Skeletal muscle satellite cell (primary cell): Measurements from ENCODE around the gene ACVR1.
"Not testable (repeated sequence)": the region's sequence is repeated elsewhere in the genome, so short reads cannot be mapped to it uniquely, and the experiment has no call there.

Experiments used
- H3K27me3 ChIP-seq: 2 replicates; pipeline ENCODE4 v1.7.0; 2013; ENCODE audit warnings: low read length; ENCODE audit not compliant: control insufficient read depth, insufficient read depth
- H3K36me3 ChIP-seq: 2 replicates; pipeline ENCODE4 v1.7.0; 2013; ENCODE audit warnings: mild to moderate bottlenecking, control low read depth, low read length; ENCODE audit not compliant: insufficient read depth
- H3K4me1 ChIP-seq: 2 replicates; pipeline ENCODE4 v1.7.0; 2013; ENCODE audit warnings: low read length; ENCODE audit not compliant: control insufficient read depth, insufficient read depth
- H3K4me2 ChIP-seq: 2 replicates; pipeline ENCODE4 v1.7.0; 2013; ENCODE audit warnings: mild to moderate bottlenecking, low read length
- H3K4me3 ChIP-seq: 2 replicates; pipeline ENCODE4 v1.7.0; 2013; ENCODE audit warnings: low read length
- H3K9ac ChIP-seq: 2 replicates; pipeline ENCODE4 v1.7.0; 2013; ENCODE audit warnings: mild to moderate bottlenecking, low read depth, low read length, moderate library complexity
- H3K9me3 ChIP-seq: replicated peaks from 2 replicates; pipeline ENCODE4 v1.7.0; 2013; ENCODE audit warnings: mild to moderate bottlenecking, control low read depth, low read length

Gene ACVR1

DNA sequence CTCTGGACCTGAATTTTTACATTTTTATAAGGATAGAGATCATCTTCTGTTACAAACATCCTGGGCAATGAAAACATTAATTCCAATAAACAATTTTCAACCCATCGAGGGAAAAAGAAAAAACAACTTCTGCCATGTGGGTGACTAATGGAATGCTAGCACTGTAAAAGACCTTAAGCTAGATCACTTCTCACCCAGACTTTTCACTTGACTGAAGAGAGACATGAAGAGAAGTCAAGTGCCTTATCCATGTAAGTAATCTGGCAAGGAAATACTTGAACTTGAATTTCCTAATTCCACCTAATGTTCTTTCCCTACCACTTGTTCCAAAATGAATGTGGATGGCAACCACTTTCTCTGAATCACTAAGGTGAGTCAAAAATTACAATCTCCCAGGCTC, 149.2 kb downstream of the ACVR1 start:
- Histone ChIP-seq H3K4me1 (peaks cover 23% of the 10 kb centered on the region), H3K9ac (no peak overlapping the region), H3K36me3 (peaks cover 10% of the 10 kb centered on the region), H3K27me3 (no peaks in the 10 kb centered on the region), H3K9me3 (peaks cover 4% of the 10 kb centered on the region), H3K4me2 (no peak overlapping the region), H3K4me3 (no peak overlapping the region)

DNA sequence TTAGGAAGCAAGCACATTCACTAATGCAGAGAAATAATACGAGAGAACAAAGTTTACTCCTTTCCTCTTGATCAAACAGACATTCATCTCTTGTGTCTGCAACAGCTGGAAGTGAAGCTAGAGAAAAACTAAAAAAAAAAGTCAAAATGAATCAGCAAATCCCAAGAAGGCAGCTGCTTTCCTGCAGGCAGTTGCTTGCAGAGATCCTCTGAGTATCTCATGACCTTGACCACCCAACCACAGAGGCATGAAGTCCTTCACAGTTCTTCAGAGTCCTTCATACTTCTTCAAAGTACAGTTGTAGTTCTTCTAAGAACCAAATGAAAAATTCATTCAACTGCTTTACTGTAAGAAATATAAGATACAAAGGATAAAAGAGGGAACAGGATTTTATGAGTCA, 150.3 kb downstream of the ACVR1 start:
- H3K36me3 ChIP-seq, result peaks cover 15% of the 10 kb centered on the region
- peaks cover 4% of the 10 kb centered on the region for H3K9me3 ChIP-seq
- H3K27me3 ChIP-seq, result no peaks in the 10 kb centered on the region
- peaks cover 23% of the 10 kb centered on the region for H3K4me1 ChIP-seq
- no peak overlapping the region for H3K4me2 ChIP-seq
- H3K9ac ChIP-seq, result no peak overlapping the region
- no peak overlapping the region for H3K4me3 ChIP-seq

DNA sequence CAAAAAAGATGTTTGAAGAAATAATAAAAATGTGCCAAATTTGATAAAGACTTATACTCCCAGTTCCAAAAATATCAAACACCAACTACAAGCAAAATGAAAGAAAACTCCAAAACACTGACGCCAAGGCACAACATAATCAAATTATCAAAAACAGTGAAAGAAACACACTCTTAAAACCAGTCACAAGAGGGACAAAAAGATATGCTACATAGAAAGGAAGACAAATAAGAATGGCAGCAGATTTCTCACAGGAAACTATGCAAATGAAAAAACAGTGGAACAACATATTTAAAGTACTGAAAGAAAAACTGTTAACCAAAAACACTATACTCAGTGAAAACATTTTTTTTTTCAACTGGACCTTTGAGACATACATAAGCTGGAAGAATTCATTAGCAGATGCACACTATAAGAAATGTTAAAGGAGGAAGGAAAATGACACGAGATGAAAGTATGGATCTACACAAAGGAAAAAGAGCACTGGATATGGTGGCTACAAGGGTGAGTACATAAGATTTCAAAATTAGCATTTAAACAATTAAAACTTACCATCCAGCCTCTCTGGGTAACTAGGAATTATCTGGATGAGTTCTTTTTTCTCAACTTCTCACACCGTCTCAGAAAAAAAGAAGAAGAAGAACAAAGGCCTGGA, 153.4 kb downstream of the ACVR1 start:
- no peak overlapping the region for H3K4me2 ChIP-seq
- H3K4me3 ChIP-seq, result no peak overlapping the region
- H3K9ac ChIP-seq, result no peak overlapping the region
- H3K9me3 ChIP-seq, result peaks cover 4% of the 10 kb centered on the region
- H3K27me3 ChIP-seq, result no peaks in the 10 kb centered on the region
- H3K4me1 ChIP-seq, result peaks cover 22% of the 10 kb centered on the region
- H3K36me3 ChIP-seq, result peaks cover 24% of the 10 kb centered on the region

DNA sequence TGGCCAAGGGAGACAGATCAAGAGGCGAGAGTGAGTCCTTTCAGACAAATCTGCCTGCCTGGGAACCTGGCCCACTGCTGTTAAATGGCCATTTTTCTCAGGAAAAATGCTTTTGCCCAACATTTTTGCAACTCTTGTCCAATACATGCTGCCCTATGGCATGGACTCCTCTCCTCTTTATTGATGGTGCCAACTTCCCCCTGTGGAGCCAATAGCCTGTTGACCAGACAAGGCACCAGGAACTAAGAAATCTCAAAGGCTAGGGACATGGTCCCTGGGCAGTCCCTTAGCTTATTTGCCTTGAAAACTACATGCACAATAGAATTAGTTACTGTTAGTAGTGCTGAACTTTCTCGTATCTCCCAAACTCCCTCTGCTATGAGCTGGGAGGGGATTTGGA, 155.6 kb downstream of the ACVR1 start:
- no peak overlapping the region for H3K9ac ChIP-seq
- H3K36me3 ChIP-seq, result peaks cover 41% of the 10 kb centered on the region
- H3K4me1 ChIP-seq, result peaks cover 2% of the 10 kb centered on the region
- H3K27me3 ChIP-seq, result no peaks in the 10 kb centered on the region
- no peak overlapping the region for H3K4me3 ChIP-seq
- H3K9me3 ChIP-seq, result peaks cover 4% of the 10 kb centered on the region
- no peak overlapping the region for H3K4me2 ChIP-seq

DNA sequence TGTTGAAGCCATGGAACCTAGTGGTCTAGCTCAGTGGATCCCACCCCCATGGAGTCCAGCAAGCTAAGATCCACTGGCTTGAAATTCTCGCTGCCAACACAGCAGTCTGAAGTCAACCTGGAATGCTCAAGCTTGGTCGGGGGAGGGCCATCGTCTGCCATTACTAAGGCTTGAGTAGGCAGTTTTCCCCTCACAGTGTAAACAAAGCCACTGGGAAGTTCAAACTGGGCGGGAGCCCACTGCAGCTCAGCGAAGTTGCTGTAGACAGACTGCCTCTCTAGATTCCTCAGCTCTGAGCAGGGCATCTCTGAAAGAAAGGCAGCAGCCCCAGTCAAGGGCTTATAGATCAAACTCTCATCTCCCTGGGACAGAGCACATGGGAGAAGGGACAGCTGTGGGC, 171.5 kb downstream of the ACVR1 start:
- not testable (repeated sequence) for H3K4me1 ChIP-seq, H3K36me3 ChIP-seq, H3K27me3 ChIP-seq, H3K9ac ChIP-seq, H3K4me2 ChIP-seq, H3K4me3 ChIP-seq, H3K9me3 ChIP-seq

DNA sequence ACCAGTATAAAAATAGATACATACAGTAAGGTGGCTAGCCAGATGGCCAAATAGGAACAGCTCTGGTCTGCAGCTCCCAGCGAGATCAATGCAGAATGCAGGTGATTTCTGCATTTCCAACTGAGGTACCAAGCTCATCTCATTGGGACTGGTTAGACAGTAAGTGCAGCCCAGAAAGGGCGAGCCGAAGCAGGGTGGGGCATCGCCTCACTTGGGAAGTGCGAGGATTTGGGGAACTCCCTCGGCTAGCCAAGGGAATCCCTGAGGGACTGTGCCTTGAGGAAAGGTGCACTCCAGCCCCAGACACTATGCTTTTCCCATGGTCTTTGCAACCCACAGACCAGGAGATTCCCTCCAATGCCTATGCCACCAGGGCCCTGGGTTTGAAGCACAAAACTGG, 172.0 kb downstream of the ACVR1 start:
- not testable (repeated sequence) for H3K27me3 ChIP-seq, H3K36me3 ChIP-seq, H3K4me2 ChIP-seq, H3K4me3 ChIP-seq, H3K4me1 ChIP-seq, H3K9ac ChIP-seq, H3K9me3 ChIP-seq

DNA sequence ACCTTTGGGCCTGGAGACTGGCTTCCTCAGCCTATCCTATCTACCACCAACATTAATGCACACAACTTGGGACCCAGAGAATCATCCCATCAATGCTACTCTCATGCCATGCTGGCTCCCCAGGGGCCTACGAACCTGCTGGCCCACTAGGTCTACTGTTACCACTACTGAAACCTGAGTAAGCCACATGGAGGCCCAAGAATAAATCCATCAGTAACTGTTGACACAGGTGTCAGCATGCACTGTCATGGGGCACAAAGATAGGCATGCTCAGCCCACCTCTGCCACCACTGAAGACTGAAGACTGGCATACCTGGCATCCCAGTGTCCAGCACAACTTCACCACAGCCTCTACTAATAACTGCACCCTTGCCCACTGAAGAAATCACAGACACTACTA, 176.3 kb downstream of the ACVR1 start:
- Histone ChIP-seq H3K4me1 (peaks cover 3% of the 10 kb centered on the region), H3K9me3 (no peaks in the 10 kb centered on the region), H3K36me3 (peaks cover 2% of the 10 kb centered on the region), H3K4me2 (no peak overlapping the region), H3K27me3 (no peaks in the 10 kb centered on the region), H3K9ac (no peak overlapping the region), H3K4me3 (no peak overlapping the region)

DNA sequence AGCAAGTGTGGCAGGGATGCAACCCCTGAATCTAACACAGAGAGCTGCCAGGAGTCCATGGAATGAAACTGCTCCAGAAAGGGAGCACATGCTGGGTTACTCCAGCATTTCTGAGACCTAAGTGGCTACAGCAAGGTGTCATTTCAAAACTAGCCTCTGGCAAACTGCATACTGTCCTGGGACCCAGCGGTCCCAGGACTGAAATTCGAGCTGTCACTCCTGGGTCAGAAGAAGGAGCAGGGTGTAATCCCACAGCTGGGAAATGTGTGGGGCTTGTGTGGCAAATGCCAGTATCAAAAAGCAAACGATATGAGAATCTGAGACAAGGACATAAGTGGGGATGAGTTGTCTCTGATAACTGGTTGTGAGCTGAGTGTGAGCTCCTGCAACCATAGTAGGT, 177.1 kb downstream of the ACVR1 start:
- H3K4me3 ChIP-seq, result no peak overlapping the region
- no peak overlapping the region for H3K9ac ChIP-seq
- H3K4me1 ChIP-seq, result peaks cover 3% of the 10 kb centered on the region
- no peak overlapping the region for H3K4me2 ChIP-seq
- no peaks in the 10 kb centered on the region for H3K9me3 ChIP-seq
- H3K27me3 ChIP-seq, result no peaks in the 10 kb centered on the region
- H3K36me3 ChIP-seq, result no peaks in the 10 kb centered on the region

DNA sequence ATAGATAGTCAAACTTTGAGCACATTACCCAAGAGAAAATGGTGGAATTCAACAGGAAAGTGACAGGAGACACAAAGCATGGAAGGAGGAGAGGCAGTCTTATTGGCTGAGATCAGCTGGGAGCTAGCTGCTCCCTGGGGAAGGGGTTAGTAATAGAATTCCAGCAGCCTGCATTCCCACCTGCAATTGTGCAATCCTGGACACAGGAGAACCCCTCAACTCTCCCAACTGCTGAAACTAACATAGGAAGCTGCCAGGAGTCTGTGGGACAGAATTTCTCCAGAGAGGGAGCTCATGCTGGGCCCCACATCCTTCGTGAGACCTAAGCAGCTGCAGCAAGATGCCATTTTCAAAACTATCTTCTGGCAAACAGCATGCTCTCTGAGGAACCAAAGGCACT, 177.7 kb downstream of the ACVR1 start:
- Histone ChIP-seq H3K4me3 (no peak overlapping the region), H3K36me3 (no peaks in the 10 kb centered on the region), H3K4me1 (peaks cover 4% of the 10 kb centered on the region), H3K9ac (no peak overlapping the region), H3K4me2 (no peak overlapping the region), H3K27me3 (no peaks in the 10 kb centered on the region), H3K9me3 (no peaks in the 10 kb centered on the region)

DNA sequence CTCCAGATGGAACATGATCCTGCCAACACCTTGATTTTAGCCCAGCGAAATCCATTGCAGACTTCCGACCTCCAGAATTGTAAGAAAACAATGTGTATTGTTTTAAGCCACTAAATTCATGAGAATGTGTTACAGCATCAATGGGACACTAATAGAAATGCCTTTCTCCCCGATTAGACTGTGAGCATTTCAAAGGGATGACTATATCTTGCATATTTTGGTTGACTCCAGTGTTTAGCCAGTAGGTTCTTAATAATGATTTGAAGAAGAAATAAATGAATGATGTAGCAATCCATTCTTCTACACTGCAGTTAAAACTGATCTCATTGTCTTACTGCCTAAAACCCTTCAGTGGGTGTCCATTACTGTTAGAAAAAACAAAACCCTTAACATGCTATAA, 180.1 kb downstream of the ACVR1 start:
- Histone ChIP-seq H3K9ac (no peak overlapping the region), H3K36me3 (no peaks in the 10 kb centered on the region), H3K4me1 (peaks cover 20% of the 10 kb centered on the region), H3K9me3 (no peaks in the 10 kb centered on the region), H3K27me3 (no peaks in the 10 kb centered on the region), H3K4me3 (no peak overlapping the region), H3K4me2 (no peak overlapping the region)

DNA sequence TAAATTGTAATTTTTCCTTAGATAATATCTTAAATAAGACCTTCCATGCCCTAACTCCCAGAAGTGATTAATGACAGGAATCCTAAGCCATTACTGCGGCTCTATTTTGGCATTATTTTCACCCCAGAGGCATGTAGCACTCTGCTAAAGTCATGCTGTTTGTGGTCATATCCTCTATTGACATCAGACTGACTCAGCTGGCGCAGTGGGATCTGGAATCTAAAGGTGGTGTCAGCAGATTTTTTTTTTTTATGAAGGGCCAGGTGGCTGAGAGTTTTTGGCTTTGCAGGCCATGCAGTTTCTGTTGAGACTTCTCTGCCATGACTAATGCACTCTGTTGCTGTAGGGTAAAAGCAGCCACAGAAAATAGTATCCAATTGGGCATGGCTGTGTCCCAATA, 183.4 kb downstream of the ACVR1 start:
- peaks cover 20% of the 10 kb centered on the region for H3K4me1 ChIP-seq
- H3K4me3 ChIP-seq, result no peak overlapping the region
- no peaks in the 10 kb centered on the region for H3K36me3 ChIP-seq
- H3K9me3 ChIP-seq, result no peaks in the 10 kb centered on the region
- H3K27me3 ChIP-seq, result no peaks in the 10 kb centered on the region
- H3K9ac ChIP-seq, result peak overlapping the region; percentile 5
- peak overlapping the region; percentile 13 for H3K4me2 ChIP-seq

DNA sequence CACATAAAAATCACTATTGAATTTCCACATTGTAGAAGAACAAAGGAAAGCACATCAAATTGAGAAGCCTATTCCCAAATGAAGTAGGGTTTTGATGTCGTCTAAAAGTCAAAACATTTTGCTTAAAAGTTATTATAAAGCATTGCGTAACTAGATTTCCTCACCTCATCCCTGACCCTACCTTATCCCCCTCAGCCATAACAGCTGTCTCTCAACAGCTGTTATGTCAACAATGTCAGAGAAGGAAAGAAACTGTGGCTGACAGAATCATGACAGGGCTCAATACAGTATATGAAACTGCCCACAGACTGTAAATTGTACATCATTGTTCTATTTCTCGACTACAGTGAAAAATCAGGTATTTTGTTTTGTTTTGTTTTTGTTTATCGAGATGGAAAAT, 184.4 kb downstream of the ACVR1 start:
- Histone ChIP-seq H3K27me3 (no peaks in the 10 kb centered on the region), H3K9ac (no peak overlapping the region), H3K4me1 (peaks cover 20% of the 10 kb centered on the region), H3K4me2 (no peak overlapping the region), H3K36me3 (no peaks in the 10 kb centered on the region), H3K4me3 (no peak overlapping the region), H3K9me3 (no peaks in the 10 kb centered on the region)
